ENCODE results near the gene STUB1. TPM values are rescaled to one million over a fixed set of nuclear protein-coding genes. Genes with fewer than 3 reads are reported as not detected.

Gene STUB1
- polyA plus RNA-seq (ENCODE audit: insufficient read length): 107 TPM
- long read RNA-seq, donor 1, transcript STUB1-204 (6 exons, 875 nt): minor isoform, 5 of 81 reads
- long read RNA-seq, donor 1, transcript STUB1-201 (7 exons, 1,472 nt): major isoform, 67 of 81 reads
- long read RNA-seq, donor 1, partial matches to known transcripts: 6 of 81 reads
- long read RNA-seq, donor 1, other reads (novel, unspliced or antisense): 0 of 81 reads
- long read RNA-seq, donor 2, transcript STUB1-201 (7 exons, 1,472 nt): major isoform, 50 of 55 reads
- long read RNA-seq, donor 2, partial matches to known transcripts: 0 of 55 reads
- long read RNA-seq, donor 2, other reads (novel, unspliced or antisense): 0 of 55 reads
- long read RNA-seq, donor 3, transcript STUB1-201 (7 exons, 1,472 nt): major isoform, 43 of 49 reads
- long read RNA-seq, donor 3, partial matches to known transcripts: 0 of 49 reads
- long read RNA-seq, donor 3, other reads (novel, unspliced or antisense): 0 of 49 reads
- long read RNA-seq, donor 4, transcript STUB1-201 (7 exons, 1,472 nt): major isoform, 5 of 6 reads
- long read RNA-seq, donor 4, partial matches to known transcripts: 0 of 6 reads
- long read RNA-seq, donor 4, other reads (novel, unspliced or antisense): 0 of 6 reads
- long read RNA-seq, donor 5, transcript STUB1-201 (7 exons, 1,472 nt): major isoform, 82 of 116 reads
- long read RNA-seq, donor 5, partial matches to known transcripts: 11 of 116 reads
- long read RNA-seq, donor 5, other reads (novel, unspliced or antisense): 17 of 116 reads
- long read RNA-seq, donor 6, transcript STUB1-201 (7 exons, 1,472 nt): major isoform, 59 of 65 reads
- long read RNA-seq, donor 6, partial matches to known transcripts: 0 of 65 reads
- long read RNA-seq, donor 6, other reads (novel, unspliced or antisense): 0 of 65 reads
- long read RNA-seq, donor 7, transcript STUB1-204 (6 exons, 875 nt): minor isoform, 5 of 100 reads
- long read RNA-seq, donor 7, transcript STUB1-201 (7 exons, 1,472 nt): major isoform, 70 of 100 reads
- long read RNA-seq, donor 7, partial matches to known transcripts: 5 of 100 reads
- long read RNA-seq, donor 7, other reads (novel, unspliced or antisense): 14 of 100 reads
- long read RNA-seq, donor 8, transcript STUB1-201 (7 exons, 1,472 nt): major isoform, 26 of 35 reads
- long read RNA-seq, donor 8, partial matches to known transcripts: 0 of 35 reads
- long read RNA-seq, donor 8, other reads (novel, unspliced or antisense): 6 of 35 reads

- peak; percentile 71 for DNase-seq
Measured at GRCh38 chr16:679814-680624, at the start of gene STUB1. Gene STUB1, plus strand, starts transcription at chr16:680410. Its CDS starts 116 bp downstream, at chr16:680526.

- DNase-seq: no peak
Measured at GRCh38 chr16:630815-631405, 49.3 kb upstream of the STUB1 start, which contains the start of gene WFIKKN1. Gene WFIKKN1, plus strand, starts transcription at chr16:630985. Its CDS starts 269 bp downstream, at chr16:631254.

DNA sequence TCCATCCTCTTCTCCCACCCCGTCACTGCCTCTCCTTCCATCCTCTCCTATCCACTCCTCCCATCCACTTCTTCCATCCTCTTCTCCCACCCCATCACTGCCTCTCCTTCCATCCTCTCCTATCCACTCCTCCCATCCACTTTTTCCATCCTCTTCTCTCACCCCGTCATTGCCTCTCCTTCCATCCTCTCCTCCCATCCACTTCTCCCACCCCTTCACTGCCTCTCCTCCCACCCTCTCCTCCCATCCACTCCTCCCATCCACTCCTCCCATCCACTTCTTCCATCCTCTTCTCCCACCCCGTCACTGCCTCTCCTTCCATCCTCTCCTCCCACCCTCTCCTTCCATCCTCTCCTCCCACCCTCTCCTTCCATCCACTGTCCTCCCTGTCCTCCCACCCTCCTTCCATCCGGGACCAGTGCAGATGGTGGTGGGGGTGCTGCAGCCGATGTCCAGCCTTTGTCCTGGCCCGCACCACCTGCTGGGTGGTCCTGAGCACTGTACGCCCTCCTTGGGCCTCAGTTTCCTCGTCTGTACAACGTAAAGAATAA lies 48.3 kb upstream of the STUB1 start:
- no peak for DNase-seq

GRCh38 chr16:632486-633335 lies 47.5 kb upstream of the STUB1 start:
- DNase-seq: no peak

DNA sequence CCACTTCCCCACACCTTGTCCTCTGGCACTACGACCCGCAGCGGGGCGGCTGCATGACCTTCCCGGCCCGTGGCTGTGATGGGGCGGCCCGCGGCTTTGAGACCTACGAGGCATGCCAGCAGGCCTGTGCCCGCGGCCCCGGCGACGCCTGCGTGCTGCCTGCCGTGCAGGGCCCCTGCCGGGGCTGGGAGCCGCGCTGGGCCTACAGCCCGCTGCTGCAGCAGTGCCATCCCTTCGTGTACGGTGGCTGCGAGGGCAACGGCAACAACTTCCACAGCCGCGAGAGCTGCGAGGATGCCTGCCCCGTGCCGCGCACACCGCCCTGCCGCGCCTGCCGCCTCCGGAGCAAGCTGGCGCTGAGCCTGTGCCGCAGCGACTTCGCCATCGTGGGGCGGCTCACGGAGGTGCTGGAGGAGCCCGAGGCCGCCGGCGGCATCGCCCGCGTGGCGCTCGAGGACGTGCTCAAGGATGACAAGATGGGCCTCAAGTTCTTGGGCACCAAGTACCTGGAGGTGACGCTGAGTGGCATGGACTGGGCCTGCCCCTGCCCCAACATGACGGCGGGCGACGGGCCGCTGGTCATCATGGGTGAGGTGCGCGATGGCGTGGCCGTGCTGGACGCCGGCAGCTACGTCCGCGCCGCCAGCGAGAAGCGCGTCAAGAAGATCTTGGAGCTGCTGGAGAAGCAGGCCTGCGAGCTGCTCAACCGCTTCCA lies 46.7 kb upstream of the STUB1 start:
- DNase-seq: no peak

DNA sequence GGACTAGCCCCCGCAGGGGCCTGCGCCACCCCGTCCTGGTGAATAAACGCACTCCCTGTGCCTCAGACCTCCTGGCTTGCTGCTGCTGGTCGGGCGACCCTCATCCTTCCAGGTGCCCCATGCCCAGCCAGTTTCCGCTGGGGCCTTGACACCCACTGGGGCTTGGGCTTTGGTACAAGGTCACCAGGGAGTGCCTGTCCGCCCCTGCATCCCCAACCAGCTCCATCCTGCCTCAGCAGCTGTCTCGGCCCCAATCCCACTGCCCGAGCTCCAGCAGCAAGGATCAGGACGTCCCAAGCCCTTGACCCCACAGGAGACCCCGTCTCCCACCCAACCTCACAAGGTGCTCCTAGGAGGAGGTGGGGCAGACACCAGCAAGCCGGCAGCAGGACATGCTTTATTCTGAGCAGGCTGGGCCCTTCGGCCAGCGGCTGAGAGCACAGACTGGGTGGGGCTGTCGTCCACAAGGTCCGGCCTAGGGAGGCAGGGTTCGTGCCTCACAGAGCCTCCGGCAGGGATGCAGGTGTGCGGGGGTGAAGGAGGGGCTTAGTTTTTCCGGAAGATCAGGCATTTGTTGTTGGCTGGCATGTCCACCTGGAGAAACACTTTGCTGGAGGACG lies 46.0 kb upstream of the STUB1 start:
- no peak for DNase-seq

- no peak for DNase-seq
Measured at GRCh38 chr16:634996-635395, 45.2 kb upstream of the STUB1 start.

DNA sequence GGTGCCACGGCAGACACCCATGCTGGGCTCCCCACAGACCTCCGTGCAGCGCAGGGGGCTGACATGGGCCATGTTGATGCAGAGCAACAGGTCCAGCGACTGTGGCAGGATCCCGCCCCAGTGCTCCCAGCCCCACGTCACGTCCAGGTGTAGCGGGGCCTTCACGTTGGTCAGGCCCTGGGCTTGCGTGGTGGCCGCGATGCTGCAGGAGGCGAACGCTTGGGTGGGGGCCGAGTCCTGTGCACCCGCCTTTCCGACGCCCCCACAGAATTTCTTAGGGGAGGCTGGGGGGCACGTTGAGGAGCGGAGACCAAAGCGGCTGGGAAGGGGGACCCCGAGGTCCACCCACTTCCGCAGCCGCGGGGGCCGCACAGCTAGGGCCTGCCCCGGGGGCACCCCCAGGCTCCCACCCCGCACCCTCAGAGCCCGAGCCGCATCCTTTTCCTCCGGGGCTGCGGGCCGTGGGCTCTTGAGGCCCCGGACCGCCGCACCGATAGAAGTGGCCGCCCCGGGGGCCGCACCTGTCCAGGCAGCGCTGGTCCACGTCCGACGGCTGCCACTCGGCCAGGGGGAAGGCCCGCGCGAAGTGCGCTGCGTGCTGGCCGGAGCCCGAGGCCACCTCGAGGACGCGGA lies 44.5 kb upstream of the STUB1 start:
- DNase-seq: no peak

GRCh38 chr16:636206-637080 lies 43.8 kb upstream of the STUB1 start, which contains the start of gene METTL26:
Gene METTL26, minus strand, starts transcription at chr16:636305. Its CDS starts 15 bp downstream, at chr16:636290.
- peak; percentile 92 for DNase-seq

- peak; percentile 87 for DNase-seq
Measured at GRCh38 chr16:637081-638018, 42.9 kb upstream of the STUB1 start.

GRCh38 chr16:638034-638543 lies 42.1 kb upstream of the STUB1 start:
- DNase-seq: no peak

- DNase-seq: no peak
Measured at GRCh38 chr16:638836-639235, 41.4 kb upstream of the STUB1 start.

DNA sequence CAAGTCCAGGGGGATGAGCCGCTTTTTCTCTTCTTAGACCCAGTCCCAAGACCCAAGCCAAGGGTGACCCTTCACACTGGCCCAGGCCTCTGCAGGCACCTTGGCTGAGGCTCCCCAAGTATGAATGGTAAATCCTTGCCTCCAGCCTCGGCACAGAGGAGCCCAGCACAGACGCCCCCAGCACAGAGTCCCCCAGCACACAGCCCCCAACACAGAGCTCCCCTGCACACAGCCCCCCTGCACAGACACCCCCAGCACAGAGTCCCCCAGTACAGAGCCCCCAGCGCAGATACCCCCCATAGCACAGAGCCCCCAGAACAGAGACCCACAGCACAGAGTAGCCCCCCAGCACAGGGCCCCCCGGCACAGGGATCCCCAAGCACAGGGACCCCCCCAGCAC lies 39.6 kb upstream of the STUB1 start:
- no peak for DNase-seq

- no peak for DNase-seq
Measured at GRCh38 chr16:641326-642188, 38.7 kb upstream of the STUB1 start, which contains the start of gene MCRIP2. Gene MCRIP2, plus strand, starts transcription at chr16:641828. Its CDS starts 164 bp downstream, at chr16:641992.

Measured in left kidney (tissue), 8 donors.